KMS-11 (cell line): ENCODE data around the gene ZNF207.

Experiments used
- H2AFZ ChIP-seq: fragments of 200-600 bp; sonication (generic); 2 replicates; pipeline ENCODE4 v1.6.1; 2016; ENCODE audit warnings: antibody characterized with exemption, mixed run types, low read depth
- H3K27ac ChIP-seq: fragments of 200-600 bp; sonication (generic); 2 replicates; pipeline ENCODE4 v1.6.1; 2016; ENCODE audit warnings: mild to moderate bottlenecking, mixed run types
- H3K27me3 ChIP-seq: fragments of 200-600 bp; sonication (generic); 2 replicates; pipeline ENCODE4 v1.6.1; 2017; ENCODE audit warnings: mild to moderate bottlenecking, low read depth, mixed run types, moderate library complexity; ENCODE audit not compliant: insufficient read depth
- H3K36me3 ChIP-seq: fragments of 200-600 bp; sonication (generic); 2 replicates; pipeline ENCODE4 v1.6.1; 2017; ENCODE audit warnings: mild to moderate bottlenecking, mixed run types; ENCODE audit not compliant: insufficient read depth
- H3K4me1 ChIP-seq: fragments of 200-600 bp; sonication (generic); 2 replicates; pipeline ENCODE4 v1.6.1; 2016; ENCODE audit warnings: mild to moderate bottlenecking, low read depth, mixed run types; ENCODE audit not compliant: poor library complexity, severe bottlenecking
- H3K4me2 ChIP-seq: fragments of 200-600 bp; sonication (generic); 2 replicates; pipeline ENCODE4 v1.7.0; 2016; ENCODE audit warnings: mild to moderate bottlenecking, mixed run types
- H3K4me3 ChIP-seq: fragments of 200-600 bp; sonication (generic); IDR thresholded peaks from 2 replicates; pipeline ENCODE4 v1.6.1; 2017; ENCODE audit warnings: low read depth, low read length, mixed read lengths; ENCODE audit not compliant: insufficient read depth
- H3K79me2 ChIP-seq: fragments of 200-600 bp; sonication (generic); 2 replicates; pipeline ENCODE4 v1.6.1; 2016; ENCODE audit warnings: low read depth, mixed run types; ENCODE audit not compliant: insufficient read depth
- H3K9ac ChIP-seq: fragments of 200-600 bp; sonication (generic); 2 replicates; pipeline ENCODE4 v1.6.1; 2016; ENCODE audit warnings: mild to moderate bottlenecking, mixed run types
- H4K20me1 ChIP-seq: fragments of 200-600 bp; sonication (generic); 2 replicates; pipeline ENCODE4 v1.6.1; 2016; ENCODE audit warnings: mild to moderate bottlenecking, mixed run types; ENCODE audit not compliant: insufficient read depth
- TF ChIP-seq, protein P1 (sequence below): fragments of 200-600 bp; sonication (generic); conservative IDR thresholded peaks from 2 replicates; pipeline ENCODE4 v1.6.1; 2017; ENCODE audit warnings: low read depth, mild to moderate bottlenecking, antibody characterized with exemption, low read length, moderate library complexity, mixed read lengths

ZNF207 gene

DNA sequence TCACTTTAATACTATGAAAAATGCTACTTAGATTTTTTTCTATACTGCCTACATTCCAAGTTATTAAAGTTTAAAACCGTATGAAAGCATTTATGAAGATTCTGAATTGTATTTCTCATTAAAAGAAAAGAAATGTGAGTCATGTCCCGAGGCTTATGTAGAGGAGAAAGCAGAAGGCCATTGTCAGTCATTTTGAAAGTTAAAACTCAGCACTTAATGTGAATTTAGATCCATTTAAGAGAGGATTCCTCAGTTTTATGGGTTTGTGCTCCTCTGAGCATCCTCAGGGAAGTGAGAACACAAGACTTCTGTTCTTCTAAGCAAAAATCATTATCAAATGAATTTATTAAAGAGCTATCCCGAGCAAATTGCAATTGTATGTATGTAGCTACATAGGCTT is 19.8 kb upstream of the ZNF207 start:
- Histone ChIP-seq H3K9ac (no peak overlapping the region), H3K4me3 (no peak overlapping the region), H2AFZ (no peak overlapping the region), H3K27ac (no peak overlapping the region), H3K4me1 (no peaks in the 10 kb centered on the region), H3K79me2 (no peaks in the 10 kb centered on the region), H4K20me1 (no peaks in the 10 kb centered on the region), H3K36me3 (no peaks in the 10 kb centered on the region), H3K27me3 (no peaks in the 10 kb centered on the region), H3K4me2 (no peak overlapping the region)
- TF ChIP-seq, protein P1, sequence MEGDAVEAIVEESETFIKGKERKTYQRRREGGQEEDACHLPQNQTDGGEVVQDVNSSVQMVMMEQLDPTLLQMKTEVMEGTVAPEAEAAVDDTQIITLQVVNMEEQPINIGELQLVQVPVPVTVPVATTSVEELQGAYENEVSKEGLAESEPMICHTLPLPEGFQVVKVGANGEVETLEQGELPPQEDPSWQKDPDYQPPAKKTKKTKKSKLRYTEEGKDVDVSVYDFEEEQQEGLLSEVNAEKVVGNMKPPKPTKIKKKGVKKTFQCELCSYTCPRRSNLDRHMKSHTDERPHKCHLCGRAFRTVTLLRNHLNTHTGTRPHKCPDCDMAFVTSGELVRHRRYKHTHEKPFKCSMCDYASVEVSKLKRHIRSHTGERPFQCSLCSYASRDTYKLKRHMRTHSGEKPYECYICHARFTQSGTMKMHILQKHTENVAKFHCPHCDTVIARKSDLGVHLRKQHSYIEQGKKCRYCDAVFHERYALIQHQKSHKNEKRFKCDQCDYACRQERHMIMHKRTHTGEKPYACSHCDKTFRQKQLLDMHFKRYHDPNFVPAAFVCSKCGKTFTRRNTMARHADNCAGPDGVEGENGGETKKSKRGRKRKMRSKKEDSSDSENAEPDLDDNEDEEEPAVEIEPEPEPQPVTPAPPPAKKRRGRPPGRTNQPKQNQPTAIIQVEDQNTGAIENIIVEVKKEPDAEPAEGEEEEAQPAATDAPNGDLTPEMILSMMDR = no peak

DNA sequence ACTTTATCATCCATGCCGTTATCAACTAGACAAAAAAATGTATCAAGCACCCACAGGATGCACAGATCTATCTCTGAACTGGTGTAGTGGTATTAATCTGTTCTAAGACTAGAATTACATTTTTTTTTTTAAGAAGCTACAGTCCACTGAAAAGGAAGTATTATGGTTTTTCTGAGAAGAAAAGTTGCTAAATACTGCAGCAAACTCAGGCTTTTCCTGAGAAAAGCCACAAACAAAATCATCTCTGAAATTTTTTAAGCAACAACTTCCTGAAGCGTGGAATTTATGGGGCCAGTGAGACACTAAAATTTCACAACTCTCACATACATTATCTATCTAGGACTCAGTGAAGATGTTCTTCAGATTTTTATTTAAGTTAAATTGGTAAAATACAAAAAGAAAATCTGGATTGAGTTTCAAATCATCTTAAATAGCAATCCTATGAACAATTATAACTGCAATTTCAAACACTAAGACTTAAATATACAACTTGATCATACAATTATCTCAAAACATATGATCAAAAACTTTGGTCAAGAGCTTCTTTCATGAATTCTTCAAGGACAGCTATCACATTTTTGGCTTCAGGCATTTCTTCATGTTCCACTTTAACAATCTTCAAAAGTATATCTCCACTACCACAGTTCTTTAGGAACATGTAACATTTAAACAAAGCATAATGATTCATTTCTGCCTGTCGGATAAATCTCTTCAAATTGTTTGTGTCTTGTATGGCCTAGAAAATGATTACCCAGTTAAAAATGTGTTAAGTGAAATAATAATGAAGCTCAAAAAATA is 18.5 kb upstream of the ZNF207 start:
- Histone ChIP-seq H4K20me1 (no peaks in the 10 kb centered on the region), H3K79me2 (no peaks in the 10 kb centered on the region), H3K36me3 (no peaks in the 10 kb centered on the region), H3K4me3 (no peak overlapping the region), H3K27ac (no peak overlapping the region), H3K27me3 (no peaks in the 10 kb centered on the region), H3K4me1 (no peaks in the 10 kb centered on the region), H3K9ac (no peak overlapping the region), H3K4me2 (no peak overlapping the region), H2AFZ (no peak overlapping the region)
- TF ChIP-seq, protein P1 = no peak

DNA sequence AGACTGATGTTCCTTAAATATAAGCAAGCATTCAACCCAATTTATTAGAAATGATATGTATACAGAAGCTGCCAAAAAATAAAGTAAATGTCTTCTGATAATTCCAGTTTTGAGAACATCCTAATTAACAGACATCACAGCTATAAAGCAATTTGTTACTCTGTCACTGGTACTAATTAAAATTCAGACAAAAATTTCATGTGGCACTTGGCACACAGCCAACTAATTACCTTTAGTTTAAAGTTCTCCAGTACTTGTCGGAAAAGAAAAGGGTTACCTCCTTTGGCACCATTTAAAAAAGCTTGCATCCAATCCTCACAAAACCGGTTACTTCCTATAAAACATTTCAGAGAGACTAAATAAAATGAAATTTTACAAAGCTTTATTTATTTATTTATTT is 16.8 kb upstream of the ZNF207 start:
- Histone ChIP-seq H4K20me1 (no peaks in the 10 kb centered on the region), H3K4me1 (no peaks in the 10 kb centered on the region), H2AFZ (no peak overlapping the region), H3K27me3 (no peaks in the 10 kb centered on the region), H3K9ac (no peak overlapping the region), H3K79me2 (no peaks in the 10 kb centered on the region), H3K36me3 (no peaks in the 10 kb centered on the region), H3K27ac (no peak overlapping the region), H3K4me3 (no peak overlapping the region), H3K4me2 (no peak overlapping the region)
- TF ChIP-seq, protein P1 = no peak

DNA sequence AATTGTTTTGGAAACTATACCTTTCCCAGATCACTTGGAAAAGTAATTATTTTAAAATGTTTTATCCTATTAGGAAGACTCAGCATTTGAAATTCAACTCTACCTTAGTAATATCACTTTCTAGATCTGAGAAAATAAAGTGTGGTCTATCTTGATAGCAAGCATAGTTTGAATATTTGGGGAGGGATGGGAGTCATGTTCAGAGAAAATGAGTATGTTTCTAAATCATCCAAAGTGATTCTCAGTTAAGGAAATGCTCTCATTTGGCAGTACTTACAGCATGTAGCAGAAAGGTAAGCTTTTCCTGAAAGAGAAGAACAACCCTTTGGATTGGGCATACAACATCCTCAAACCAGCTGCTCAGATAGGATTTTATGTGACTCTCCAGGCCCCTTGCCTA is 14.9 kb upstream of the ZNF207 start:
- TF ChIP-seq, protein P1 = no peak
- Histone ChIP-seq H3K36me3 (no peaks in the 10 kb centered on the region), H3K27ac (no peak overlapping the region)

More for the DNA sequence above, 14.9 kb upstream of the ZNF207 start:
- H2AFZ ChIP-seq = no peak overlapping the region
- no peak overlapping the region for H3K9ac ChIP-seq
- H3K4me2 ChIP-seq = no peak overlapping the region
- H3K4me3 ChIP-seq = no peak overlapping the region
- no peaks in the 10 kb centered on the region for H3K4me1 ChIP-seq
- H3K79me2 ChIP-seq = no peaks in the 10 kb centered on the region
- no peaks in the 10 kb centered on the region for H3K27me3 ChIP-seq
- no peaks in the 10 kb centered on the region for H4K20me1 ChIP-seq
